RWPE2 (cell line): ENCODE data around the gene AMZ1.

Source experiments
- ATAC-seq: fragments of 200-7000 bp; cut with Tn5 transposase; 3 replicates; pipeline ENCODE4 v1.9.1; 2021; ENCODE audit warnings: low read depth
- DNase-seq: peaks from one replicate; pipeline ENCODE4 v3.0.0-alpha.2; 2020; ENCODE audit warnings: low spot score
- H3K27ac ChIP-seq: fragments of 450-650 bp; 2 replicates; pipeline ENCODE4 v1.5.1; 2017; ENCODE audit warnings: mild to moderate bottlenecking; ENCODE audit not compliant: poor library complexity, severe bottlenecking
- H3K27me3 ChIP-seq: fragments of 250-450 bp; sonication (Bioruptor Pico); 2 replicates; pipeline ENCODE4 v1.5.1; 2021; ENCODE audit warnings: mild to moderate bottlenecking, moderate library complexity; ENCODE audit not compliant: insufficient read depth, poor library complexity, severe bottlenecking
- H3K36me3 ChIP-seq: fragments of 250-450 bp; sonication (Bioruptor Pico); 2 replicates; pipeline ENCODE4 v1.5.1; 2020; ENCODE audit warnings: low read depth, mild to moderate bottlenecking, moderate library complexity
- H3K4me1 ChIP-seq: fragments of 250-450 bp; sonication (Bioruptor Pico); 2 replicates; pipeline ENCODE4 v1.5.1; 2021; ENCODE audit warnings: mild to moderate bottlenecking, moderate library complexity; ENCODE audit not compliant: insufficient read depth, poor library complexity, severe bottlenecking
- H3K4me3 ChIP-seq: fragments of 250-450 bp; sonication (Bioruptor Pico); 2 replicates; pipeline ENCODE4 v1.5.1; 2021; ENCODE audit warnings: mild to moderate bottlenecking, moderate library complexity; ENCODE audit not compliant: severe bottlenecking
- H3K9me3 ChIP-seq: fragments of 250-450 bp; sonication (Bioruptor Pico); 2 replicates; pipeline ENCODE4 v1.5.1; 2021; ENCODE audit warnings: mild to moderate bottlenecking, moderate library complexity; ENCODE audit not compliant: severe bottlenecking
- TF ChIP-seq, protein P1 (sequence below): fragments of 450-650 bp; IDR thresholded peaks from one replicate; pipeline ENCODE4 v1.5.1; 2017; ENCODE audit warnings: mild to moderate bottlenecking, moderate library complexity; ENCODE audit not compliant: poor library complexity, severe bottlenecking

AMZ1 gene

DNA sequence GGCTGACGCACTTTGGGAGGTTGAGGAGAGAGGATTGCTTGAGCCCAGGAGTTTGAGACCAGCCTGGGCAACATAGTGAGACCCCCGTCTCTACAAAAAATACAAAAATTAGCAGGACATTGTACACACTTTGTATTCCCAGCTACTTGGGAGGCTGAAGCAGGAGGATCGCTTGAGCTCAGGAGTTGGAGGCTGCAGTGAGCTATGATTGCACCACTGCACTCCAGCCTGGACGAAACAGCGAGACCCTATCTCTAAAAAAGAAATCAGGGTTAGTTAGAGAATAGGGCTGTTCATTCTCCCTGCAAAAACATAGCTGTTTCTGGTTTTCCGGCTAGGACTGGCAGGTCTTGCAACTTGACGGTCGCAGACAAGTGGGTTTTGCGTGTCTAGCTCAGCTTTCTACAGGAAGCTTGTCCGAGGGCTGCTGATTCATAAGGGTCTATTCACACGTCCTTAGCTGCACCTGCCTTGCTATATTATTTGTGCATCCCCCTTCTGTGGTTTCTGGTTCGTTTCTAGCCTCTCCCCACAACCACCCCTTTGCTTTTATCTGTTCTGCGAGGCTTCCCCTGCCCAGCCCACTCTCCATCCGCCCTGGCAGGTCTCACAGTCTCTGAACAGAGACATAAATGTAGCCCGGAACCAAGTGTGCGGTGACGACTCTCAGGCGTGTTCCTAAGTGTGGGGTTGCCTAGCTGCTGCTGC lies 10.7 kb downstream of the AMZ1 start:
- no peaks in the 10 kb centered on the region for H3K4me1 ChIP-seq
- no peaks in the 10 kb centered on the region for H3K36me3 ChIP-seq
- ATAC-seq (no peak), DNase-seq (no peak)
- no peak overlapping the region for H3K4me3 ChIP-seq
- H3K27me3 ChIP-seq: no peaks in the 10 kb centered on the region
- H3K27ac ChIP-seq: no peak overlapping the region
- TF ChIP-seq, protein P1, sequence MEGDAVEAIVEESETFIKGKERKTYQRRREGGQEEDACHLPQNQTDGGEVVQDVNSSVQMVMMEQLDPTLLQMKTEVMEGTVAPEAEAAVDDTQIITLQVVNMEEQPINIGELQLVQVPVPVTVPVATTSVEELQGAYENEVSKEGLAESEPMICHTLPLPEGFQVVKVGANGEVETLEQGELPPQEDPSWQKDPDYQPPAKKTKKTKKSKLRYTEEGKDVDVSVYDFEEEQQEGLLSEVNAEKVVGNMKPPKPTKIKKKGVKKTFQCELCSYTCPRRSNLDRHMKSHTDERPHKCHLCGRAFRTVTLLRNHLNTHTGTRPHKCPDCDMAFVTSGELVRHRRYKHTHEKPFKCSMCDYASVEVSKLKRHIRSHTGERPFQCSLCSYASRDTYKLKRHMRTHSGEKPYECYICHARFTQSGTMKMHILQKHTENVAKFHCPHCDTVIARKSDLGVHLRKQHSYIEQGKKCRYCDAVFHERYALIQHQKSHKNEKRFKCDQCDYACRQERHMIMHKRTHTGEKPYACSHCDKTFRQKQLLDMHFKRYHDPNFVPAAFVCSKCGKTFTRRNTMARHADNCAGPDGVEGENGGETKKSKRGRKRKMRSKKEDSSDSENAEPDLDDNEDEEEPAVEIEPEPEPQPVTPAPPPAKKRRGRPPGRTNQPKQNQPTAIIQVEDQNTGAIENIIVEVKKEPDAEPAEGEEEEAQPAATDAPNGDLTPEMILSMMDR: no peak
- H3K9me3 ChIP-seq: no peaks in the 10 kb centered on the region

DNA sequence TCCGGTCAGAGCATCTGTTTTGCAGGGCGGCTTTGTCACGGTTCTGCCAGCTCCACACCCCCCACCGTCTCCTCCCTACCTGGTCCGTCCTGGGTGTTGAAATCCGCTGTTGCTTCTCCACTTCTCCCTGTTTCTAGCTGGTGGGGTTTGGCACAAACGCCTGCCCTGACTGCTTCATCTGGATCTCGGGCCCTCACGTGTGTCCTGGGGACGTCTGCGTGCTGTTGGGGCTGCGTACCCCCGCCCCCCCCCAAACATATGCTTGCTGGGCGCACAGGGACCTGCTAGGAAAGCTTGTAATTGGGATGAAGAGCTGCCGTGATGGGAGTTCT lies 11.3 kb downstream of the AMZ1 start:
- TF ChIP-seq, protein P1: no peak
- H3K9me3 ChIP-seq: no peaks in the 10 kb centered on the region
- H3K4me1 ChIP-seq: no peaks in the 10 kb centered on the region
- no peaks in the 10 kb centered on the region for H3K27me3 ChIP-seq
- DNase-seq (no peak), ATAC-seq (no peak)
- H3K4me3 ChIP-seq: no peak overlapping the region
- H3K27ac ChIP-seq: no peak overlapping the region
- no peaks in the 10 kb centered on the region for H3K36me3 ChIP-seq

DNA sequence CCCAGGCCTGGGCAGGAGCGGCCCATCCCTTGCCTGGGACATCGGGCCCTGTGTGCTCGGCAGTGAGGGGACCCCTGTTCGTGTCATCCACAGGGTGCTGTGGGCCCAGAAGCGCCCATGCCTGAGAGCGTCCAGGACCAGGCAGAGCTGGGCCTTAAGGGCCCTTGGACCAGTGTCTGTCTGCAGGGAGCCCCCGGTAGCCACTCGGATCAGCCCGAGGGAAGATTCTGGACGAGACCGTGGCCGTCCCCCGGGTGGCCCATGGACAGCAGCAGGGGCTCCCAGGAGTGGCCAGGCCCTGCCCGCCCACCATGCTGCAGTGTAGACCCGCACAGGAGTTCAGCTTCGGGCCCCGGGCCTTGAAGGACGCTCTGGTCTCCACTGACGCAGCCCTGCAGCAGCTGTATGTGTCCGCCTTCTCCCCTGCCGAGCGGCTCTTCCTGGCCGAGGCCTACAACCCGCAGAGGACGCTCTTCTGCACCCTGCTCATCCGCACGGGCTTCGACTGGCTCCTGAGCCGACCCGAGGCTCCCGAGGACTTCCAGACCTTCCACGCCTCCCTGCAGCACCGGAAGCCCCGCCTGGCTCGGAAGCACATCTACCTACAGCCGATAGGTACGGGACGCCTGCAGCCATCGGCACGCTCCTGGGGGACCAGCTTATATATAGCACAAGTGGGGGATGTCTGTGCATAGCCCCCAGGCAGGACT lies 12.3 kb downstream of the AMZ1 start:
- Histone ChIP-seq H3K36me3 (no peaks in the 10 kb centered on the region), H3K27me3 (no peaks in the 10 kb centered on the region), H3K4me3 (no peak overlapping the region), H3K4me1 (no peaks in the 10 kb centered on the region), H3K9me3 (no peaks in the 10 kb centered on the region), H3K27ac (no peak overlapping the region)
- TF ChIP-seq, protein P1: no peak
- ATAC-seq (no peak), DNase-seq (no peak)

DNA sequence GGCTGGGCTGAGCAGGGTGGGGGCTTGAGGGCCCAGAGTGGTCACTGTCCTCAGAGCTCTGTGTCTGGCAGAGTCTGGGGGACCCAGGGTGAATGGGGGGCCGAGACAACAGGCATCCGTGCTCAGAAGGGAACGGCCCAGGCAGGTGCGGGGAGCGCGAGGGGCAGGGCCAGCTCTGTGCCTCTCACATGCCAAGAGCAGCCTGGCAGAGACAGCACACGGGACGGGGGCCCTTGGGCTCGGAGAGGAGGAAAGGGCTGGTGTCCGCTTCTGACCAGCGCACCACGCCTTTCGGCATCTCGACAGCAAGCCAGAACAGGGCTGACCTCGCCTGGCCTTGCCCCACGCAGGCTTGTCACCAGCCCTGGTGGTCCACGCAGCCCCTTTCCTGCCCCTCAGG lies 13.4 kb downstream of the AMZ1 start:
- Histone ChIP-seq H3K27ac (no peak overlapping the region), H3K27me3 (no peaks in the 10 kb centered on the region), H3K9me3 (no peaks in the 10 kb centered on the region), H3K36me3 (no peaks in the 10 kb centered on the region), H3K4me1 (no peaks in the 10 kb centered on the region), H3K4me3 (no peak overlapping the region)
- DNase-seq (no peak), ATAC-seq (no peak)
- TF ChIP-seq, protein P1: no peak
